ENCODE data around the gene DBNDD1.

DBNDD1 gene

GRCh38 chr16:90015586-90016338 is 3.5 kb downstream of the DBNDD1 start:
- CTCF ChIA-PET, result interaction anchor here (0.5 kb wide), 1 partner anchor 144 kb away, joined by 3 read pairs; no protein-coding TSS in a partner anchor
- no peaks in the 10 kb centered on the region for H3K9me3 ChIP-seq (ENCODE audit: control insufficient read depth, insufficient read depth, low read depth, low read length)
- no peak for TF ChIP-seq ZBTB26 (tag by site-specific recombination; optimal IDR thresholded peaks at IDR 0.05)
- TF ChIP-seq PRDM4 (tag by site-specific recombination; IDR thresholded peaks at IDR 0.05), result no peak
- no peak for TF ChIP-seq ZNF184 (tag by site-specific recombination; IDR thresholded peaks at IDR 0.05)
- no peak for TF ChIP-seq KLF8 (tag by site-specific recombination; IDR thresholded peaks at IDR 0.05)
- H3K27ac ChIP-seq (ENCODE audit: extremely low read depth, low read depth, low read length), result no peak overlapping the region
- no peak overlapping the region for H3K4me3 ChIP-seq (ENCODE audit: low read depth, low read length)
- H3K36me3 ChIP-seq (ENCODE audit: control insufficient read depth in 2 of 2, insufficient read depth in 1 of 2, low read length in 2 of 2), result peaks cover 0 to 18% of the 10 kb centered on the region in 2 experiments; a peak in 2 of 3 replicates
- H3K4me1 ChIP-seq (ENCODE audit: control insufficient read depth, insufficient read depth, low read length), result peaks cover 9% of the 10 kb centered on the region
- POLR2A ChIA-PET, result no interaction called here

DNA sequence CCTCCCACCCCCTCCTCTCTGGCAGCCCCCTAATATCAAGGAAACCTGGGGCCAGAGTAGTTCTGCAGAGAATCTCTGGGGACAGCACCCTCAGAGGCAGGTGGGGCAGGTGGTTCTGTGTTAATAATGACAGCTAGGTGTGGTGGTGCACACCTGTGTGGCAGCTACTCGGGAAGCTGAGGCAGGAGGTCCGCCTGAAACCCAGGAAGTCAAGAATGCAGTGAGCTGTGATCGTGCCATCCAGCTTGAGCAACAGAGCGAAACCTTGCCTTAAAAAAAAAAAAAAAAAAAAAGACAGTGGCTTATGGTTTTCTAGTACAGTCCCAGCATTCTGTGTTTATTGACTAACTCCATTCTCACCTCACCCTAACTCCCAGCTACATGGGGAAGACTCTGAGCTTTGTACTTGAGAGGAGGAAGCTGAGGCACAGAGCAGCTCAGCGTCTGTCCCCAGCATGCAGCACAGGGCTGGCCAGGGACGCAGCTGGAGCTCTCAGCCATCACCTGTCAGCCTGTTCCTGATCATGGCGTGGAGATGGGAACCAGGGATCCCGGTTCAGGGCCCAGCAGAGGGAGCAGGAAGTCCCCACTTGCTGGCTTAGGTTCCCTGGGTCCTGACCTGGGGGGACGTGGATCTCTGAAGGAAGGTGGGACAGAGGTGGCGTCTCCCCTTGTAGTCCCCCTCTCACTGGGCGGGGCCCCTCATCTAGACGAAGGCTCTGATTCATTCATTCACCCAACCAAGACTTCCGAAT is 6.1 kb downstream of the DBNDD1 start:
- TF ChIP-seq, protein P1, sequence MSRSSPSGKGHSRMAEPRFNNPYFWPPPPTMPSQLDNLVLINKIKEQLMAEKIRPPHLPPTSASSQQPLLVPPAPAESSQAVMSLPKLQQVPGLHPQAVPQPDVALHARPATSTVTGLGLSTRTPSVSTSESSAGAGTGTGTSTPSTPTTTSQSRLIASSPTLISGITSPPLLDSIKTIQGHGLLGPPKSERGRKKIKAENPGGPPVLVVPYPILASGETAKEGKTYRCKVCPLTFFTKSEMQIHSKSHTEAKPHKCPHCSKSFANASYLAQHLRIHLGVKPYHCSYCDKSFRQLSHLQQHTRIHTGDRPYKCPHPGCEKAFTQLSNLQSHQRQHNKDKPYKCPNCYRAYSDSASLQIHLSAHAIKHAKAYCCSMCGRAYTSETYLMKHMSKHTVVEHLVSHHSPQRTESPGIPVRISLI (tag by site-specific recombination; IDR thresholded peaks at IDR 0.05), result peak; percentile 51; the same call in 1 of the 2 replicates
- TF ChIP-seq ZNF529 (tag by site-specific recombination; IDR thresholded peaks at IDR 0.05; ENCODE audit: insufficient replicate concordance), result no peak
- H3K4me3 ChIP-seq (ENCODE audit: low read depth, low read length), result no peak overlapping the region
- ChIA-PET CTCF (interaction anchor here (0.6 kb wide), 2 partner anchors 17 to 289 kb away, joined by 3 read pairs; no protein-coding TSS in a partner anchor), POLR2A (interaction anchor here (0.5 kb wide), 1 partner anchor 36 kb away, joined by 3 read pairs; no protein-coding TSS in a partner anchor)
- no peaks in the 10 kb centered on the region for H3K9me3 ChIP-seq (ENCODE audit: control insufficient read depth, insufficient read depth, low read depth, low read length)
- H3K36me3 ChIP-seq (ENCODE audit: control insufficient read depth in 2 of 2, insufficient read depth in 1 of 2, low read length in 2 of 2), result peaks cover 0 to 18% of the 10 kb centered on the region in 2 experiments; a peak in 2 of 3 replicates
- no peaks in the 10 kb centered on the region for H3K4me1 ChIP-seq (ENCODE audit: control insufficient read depth, insufficient read depth, low read length)
- H3K27ac ChIP-seq (ENCODE audit: extremely low read depth, low read depth, low read length), result no peak overlapping the region

GRCh38 chr16:90011908-90012501 is 7.3 kb downstream of the DBNDD1 start:
- CTCF ChIA-PET, result interaction anchor here (0.6 kb wide), 1 partner anchor 18 kb away, joined by 3 read pairs; no protein-coding TSS in a partner anchor
- peak; percentile 58 for TF ChIP-seq GLIS1 (tag by site-specific recombination; IDR thresholded peaks at IDR 0.05)
- no peak for TF ChIP-seq ZNF704 (tag by site-specific recombination; IDR thresholded peaks at IDR 0.05)
- POLR2A ChIA-PET, result no interaction called here
- no peaks in the 10 kb centered on the region for H3K9me3 ChIP-seq (ENCODE audit: control insufficient read depth, insufficient read depth, low read depth, low read length)
- H3K36me3 ChIP-seq (ENCODE audit: control insufficient read depth in 2 of 2, insufficient read depth in 1 of 2, low read length in 2 of 2), result peaks cover 0 to 18% of the 10 kb centered on the region in 2 experiments; a peak in 2 of 3 replicates
- no peaks in the 10 kb centered on the region for H3K4me1 ChIP-seq (ENCODE audit: control insufficient read depth, insufficient read depth, low read length)
- no peak overlapping the region for H3K27ac ChIP-seq (ENCODE audit: extremely low read depth, low read depth, low read length)
- no peak overlapping the region for H3K4me3 ChIP-seq (ENCODE audit: low read depth, low read length)

Measured in HEK293 (cell line).